ENCODE data around the gene CALR.

DNA sequence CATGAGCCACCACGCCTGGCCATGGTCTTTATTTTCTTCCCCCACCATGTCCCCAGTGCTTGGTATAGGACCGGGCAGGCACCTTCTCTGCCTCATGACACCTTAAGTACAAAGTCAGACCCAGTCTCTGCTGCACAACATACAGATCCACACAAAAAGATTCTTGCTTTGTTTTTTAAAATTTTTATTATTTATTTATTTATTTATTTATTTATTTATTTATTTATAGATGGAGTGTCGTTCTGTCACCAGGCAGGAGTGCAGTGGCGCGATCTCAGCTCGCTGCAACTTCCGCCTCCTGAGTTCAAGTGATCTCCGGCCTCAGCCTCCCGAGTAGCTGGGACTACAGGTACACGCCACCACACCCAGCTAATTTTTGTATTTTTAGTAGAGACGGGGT, 54.3 kb downstream of the CALR start:
- TF ChIP-seq EZH2 (IDR thresholded peaks at IDR 0.05; ENCODE audit: insufficient read depth, poor library complexity, severe bottlenecking) (no peak), EZH2phosphoT487 (IDR thresholded peaks at IDR 0.05; ENCODE audit: insufficient read depth, low read depth) (no peak)
